K562 (cell line): Measurements from ENCODE around the gene RAD1. TPM values are rescaled to one million over a fixed set of nuclear protein-coding genes. Genes with fewer than 3 reads are reported as not detected.

Experiments
- ARID3B ChIP-seq: fragments of 250-450 bp; sonication (Bioruptor Pico); IDR thresholded peaks from 2 replicates; pipeline ENCODE4 v1.4.0; 2020; ENCODE audit warnings: borderline replicate concordance
- BCOR ChIP-seq: fragments of 450-650 bp; IDR thresholded peaks from 2 replicates; pipeline ENCODE4 v1.6.1; 2016
- CLOCK ChIP-seq: fragments of 250-450 bp; sonication (Bioruptor Pico); IDR thresholded peaks from 2 replicates; pipeline ENCODE4 v1.4.0; 2020; ENCODE audit warnings: mild to moderate bottlenecking, moderate library complexity, borderline replicate concordance
- CREBBP ChIP-seq: IDR thresholded peaks from one replicate; pipeline ENCODE4 v1.6.1; 2012; ENCODE audit warnings: low read depth, mild to moderate bottlenecking, control low read depth, inconsistent platforms, low read length
- HDAC2 ChIP-seq: fragments of 450-650 bp; IDR thresholded peaks from 2 replicates; pipeline ENCODE4 v1.6.1; 2016; ENCODE audit warnings: mild to moderate bottlenecking
- LARP7 ChIP-seq: fragments of 450-650 bp; IDR thresholded peaks from 2 replicates; pipeline ENCODE4 v1.6.1; 2016
- SAFB2 ChIP-seq: fragments of 200-400 bp; formaldehyde crosslinking; IDR thresholded peaks from 2 replicates; pipeline ENCODE4 v1.6.1; 2018; ENCODE audit warnings: borderline replicate concordance, low read length, low read depth, moderate library complexity; ENCODE audit not compliant: severe bottlenecking
- SFPQ ChIP-seq: fragments of 200-400 bp; formaldehyde crosslinking; IDR thresholded peaks from 2 replicates; pipeline ENCODE4 v1.6.1; 2017; ENCODE audit warnings: mild to moderate bottlenecking, low read depth, low read length, moderate library complexity
- STAT5B ChIP-seq: fragments of 250-450 bp; sonication (Bioruptor Pico); IDR thresholded peaks from 2 replicates; pipeline ENCODE4 v1.8.0; 2021; ENCODE audit warnings: mild to moderate bottlenecking, inconsistent platforms
- ZNF253 ChIP-seq: fragments of 250-450 bp; sonication (Bioruptor Pico); conservative IDR thresholded peaks from 2 replicates; pipeline ENCODE4 v1.6.1; 2021; ENCODE audit warnings: mild to moderate bottlenecking
- ZNF561 ChIP-seq: fragments of 450-650 bp; formaldehyde crosslinking; conservative IDR thresholded peaks from 2 replicates; pipeline ENCODE4 v1.4.0; 2020; ENCODE audit warnings: mild to moderate bottlenecking, moderate library complexity
- polyA plus RNA-seq, 8 experiments: library from polyadenylated mRNA; depleted of rRNA in 4 of 8; stranded (reverse) in 5 of 8; unstranded in 3 of 8; fragments of >200 nt; fragmentation: Nextera tagmentation in 2 of 8; fragmentation: Illumina TruSeq in 1 of 8; extraction: Ambion mirVana in 2 of 8; extraction: Trizol in 1 of 8; gene quantifications; 2 replicates each; pipeline versions ENCODE4 v1.2.1 to v1.2.3, GENCODE V29; 2011 to 2014; ENCODE audit warnings: inconsistent platforms in 1 of 8, missing spikeins in 1 of 8
- total RNA-seq, 7 experiments: library from RNA; depleted of rRNA in 6 of 7; stranded (reverse); fragments of >200 nt in 6 of 7; fragmentation: Illumina TruSeq in 2 of 7; extraction: Trizol in 2 of 7; gene quantifications; 2 replicates each; pipeline versions ENCODE4 v1.2.1 to v1.2.3, GENCODE V29; 2011 to 2021; ENCODE audit warnings: low replicate concordance in 1 of 7
- TF ChIP-seq, protein P1 (sequence below): sonication (generic); formaldehyde crosslinking; IDR thresholded peaks from 2 replicates; pipeline ENCODE4 v1.8.0; 2022; ENCODE audit warnings: mild to moderate bottlenecking, missing genetic modification reagents
- TF ChIP-seq, protein P2 (sequence below): fragments of 250-450 bp; sonication (Bioruptor Pico); IDR thresholded peaks from 2 replicates; pipeline ENCODE4 v1.8.0; 2021; ENCODE audit warnings: mild to moderate bottlenecking, moderate library complexity

The RAD1 gene
- total and polyA plus RNA-seq, 9 of the 15 experiments (the other 6 are each of a cell fraction or from before 2014, with no cell fraction given), result 44.5 to 148 (median 60.8) TPM

GRCh38 chr5:34923694-34924461 lies 8.6 kb upstream of the RAD1 start (continued):
- TF ChIP-seq ARID3B (CRISPR knock-in tag) (no peak), SFPQ (no peak), STAT5B (CRISPR knock-in tag) (no peak), LARP7 (no peak), SAFB2 (no peak), HDAC2 (no peak), ZNF253 (CRISPR knock-in tag) (no peak), BCOR (no peak), CLOCK (CRISPR knock-in tag) (no peak), CREBBP (no peak), ZNF561 (no peak)
- TF ChIP-seq, protein P1, sequence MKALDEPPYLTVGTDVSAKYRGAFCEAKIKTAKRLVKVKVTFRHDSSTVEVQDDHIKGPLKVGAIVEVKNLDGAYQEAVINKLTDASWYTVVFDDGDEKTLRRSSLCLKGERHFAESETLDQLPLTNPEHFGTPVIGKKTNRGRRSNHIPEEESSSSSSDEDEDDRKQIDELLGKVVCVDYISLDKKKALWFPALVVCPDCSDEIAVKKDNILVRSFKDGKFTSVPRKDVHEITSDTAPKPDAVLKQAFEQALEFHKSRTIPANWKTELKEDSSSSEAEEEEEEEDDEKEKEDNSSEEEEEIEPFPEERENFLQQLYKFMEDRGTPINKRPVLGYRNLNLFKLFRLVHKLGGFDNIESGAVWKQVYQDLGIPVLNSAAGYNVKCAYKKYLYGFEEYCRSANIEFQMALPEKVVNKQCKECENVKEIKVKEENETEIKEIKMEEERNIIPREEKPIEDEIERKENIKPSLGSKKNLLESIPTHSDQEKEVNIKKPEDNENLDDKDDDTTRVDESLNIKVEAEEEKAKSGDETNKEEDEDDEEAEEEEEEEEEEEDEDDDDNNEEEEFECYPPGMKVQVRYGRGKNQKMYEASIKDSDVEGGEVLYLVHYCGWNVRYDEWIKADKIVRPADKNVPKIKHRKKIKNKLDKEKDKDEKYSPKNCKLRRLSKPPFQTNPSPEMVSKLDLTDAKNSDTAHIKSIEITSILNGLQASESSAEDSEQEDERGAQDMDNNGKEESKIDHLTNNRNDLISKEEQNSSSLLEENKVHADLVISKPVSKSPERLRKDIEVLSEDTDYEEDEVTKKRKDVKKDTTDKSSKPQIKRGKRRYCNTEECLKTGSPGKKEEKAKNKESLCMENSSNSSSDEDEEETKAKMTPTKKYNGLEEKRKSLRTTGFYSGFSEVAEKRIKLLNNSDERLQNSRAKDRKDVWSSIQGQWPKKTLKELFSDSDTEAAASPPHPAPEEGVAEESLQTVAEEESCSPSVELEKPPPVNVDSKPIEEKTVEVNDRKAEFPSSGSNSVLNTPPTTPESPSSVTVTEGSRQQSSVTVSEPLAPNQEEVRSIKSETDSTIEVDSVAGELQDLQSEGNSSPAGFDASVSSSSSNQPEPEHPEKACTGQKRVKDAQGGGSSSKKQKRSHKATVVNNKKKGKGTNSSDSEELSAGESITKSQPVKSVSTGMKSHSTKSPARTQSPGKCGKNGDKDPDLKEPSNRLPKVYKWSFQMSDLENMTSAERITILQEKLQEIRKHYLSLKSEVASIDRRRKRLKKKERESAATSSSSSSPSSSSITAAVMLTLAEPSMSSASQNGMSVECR, result no peak
- TF ChIP-seq, protein P2, sequence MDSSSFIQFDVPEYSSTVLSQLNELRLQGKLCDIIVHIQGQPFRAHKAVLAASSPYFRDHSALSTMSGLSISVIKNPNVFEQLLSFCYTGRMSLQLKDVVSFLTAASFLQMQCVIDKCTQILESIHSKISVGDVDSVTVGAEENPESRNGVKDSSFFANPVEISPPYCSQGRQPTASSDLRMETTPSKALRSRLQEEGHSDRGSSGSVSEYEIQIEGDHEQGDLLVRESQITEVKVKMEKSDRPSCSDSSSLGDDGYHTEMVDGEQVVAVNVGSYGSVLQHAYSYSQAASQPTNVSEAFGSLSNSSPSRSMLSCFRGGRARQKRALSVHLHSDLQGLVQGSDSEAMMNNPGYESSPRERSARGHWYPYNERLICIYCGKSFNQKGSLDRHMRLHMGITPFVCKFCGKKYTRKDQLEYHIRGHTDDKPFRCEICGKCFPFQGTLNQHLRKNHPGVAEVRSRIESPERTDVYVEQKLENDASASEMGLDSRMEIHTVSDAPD, result no peak
